Caco-2 (cell line): ENCODE data around the gene TMEM143. TPM values are rescaled to one million over a fixed set of nuclear protein-coding genes. Genes with fewer than 3 reads are reported as not detected.
"Not testable (repeated sequence)": the region's sequence is repeated elsewhere in the genome, so short reads cannot be mapped to it uniquely, and the experiment has no call there.

Experiments used
- BruUV-seq: library from RNA; stranded (reverse); fragments of 400-500 nt; replicated peaks from 2 replicates; lab custom pipeline; 2021; lab: Mats Ljungman, UMichigan
- CTCF ChIA-PET: fragments of 300-600 bp; sonication (Branson Sonifier 250); formaldehyde crosslinking; loops from one replicate; lab custom pipeline; 2022; ENCODE audit warnings: antibody characterized with exemption; lab: Charles Lee
- POLR2A ChIA-PET: fragments of 300-600 bp; sonication (Branson Sonifier 250); formaldehyde crosslinking; loops from one replicate; lab custom pipeline; 2022; ENCODE audit warnings: antibody characterized with exemption; lab: Charles Lee
- DNase-seq, 2 experiments: peaks; one replicate each; pipeline versions ENCODE4 v3.0.0 to v3.0.0-alpha.2; 2020 to 2022
- H3K27me3 ChIP-seq: replicated peaks from 2 replicates; pipeline ENCODE4 v1.6.0; 2011; ENCODE audit warnings: low read length; ENCODE audit not compliant: control insufficient read depth, insufficient read depth
- H3K36me3 ChIP-seq: 2 replicates; pipeline ENCODE4 v1.5.1; 2011; ENCODE audit warnings: low read length; ENCODE audit not compliant: control insufficient read depth, insufficient read depth
- H3K4me1 ChIP-seq: fragments of 250-450 bp; sonication (Bioruptor Pico); 2 replicates; pipeline ENCODE4 v1.5.1; 2020; ENCODE audit warnings: mild to moderate bottlenecking
- H3K4me3 ChIP-seq: 2 replicates; pipeline ENCODE4 v1.5.1; 2011; ENCODE audit warnings: low read depth, mild to moderate bottlenecking, control low read depth, low read length
- H3K9me3 ChIP-seq: fragments of 250-450 bp; sonication (Bioruptor Pico); 2 replicates; pipeline ENCODE4 v1.5.1; 2020; ENCODE audit warnings: mild to moderate bottlenecking, moderate library complexity
- H3K27ac Mint-ChIP-seq: one replicate; pipeline ENCODE4 v1.8.0; 2022; ENCODE audit warnings: mixed read lengths; ENCODE audit not compliant: unreplicated experiment
- H3K27me3 Mint-ChIP-seq: one replicate; pipeline ENCODE4 v1.8.0; 2022; ENCODE audit warnings: mixed read lengths; ENCODE audit not compliant: insufficient read depth, unreplicated experiment
- H3K36me3 Mint-ChIP-seq: one replicate; pipeline ENCODE4 v1.8.0; 2022; ENCODE audit warnings: mild to moderate bottlenecking, mixed read lengths; ENCODE audit not compliant: insufficient read depth, unreplicated experiment
- H3K4me1 Mint-ChIP-seq: one replicate; pipeline ENCODE4 v1.8.0; 2022; ENCODE audit warnings: low read depth, mixed read lengths; ENCODE audit not compliant: unreplicated experiment
- H3K4me3 Mint-ChIP-seq: one replicate; pipeline ENCODE4 v1.8.0; 2022; ENCODE audit warnings: mild to moderate bottlenecking, moderate library complexity, mixed read lengths; ENCODE audit not compliant: unreplicated experiment
- H3K9me3 Mint-ChIP-seq: one replicate; pipeline ENCODE4 v1.8.0; 2022; ENCODE audit warnings: mixed read lengths; ENCODE audit not compliant: unreplicated experiment
- intact Hi-C: fragments of 100-400 bp; cut with micrococcal nuclease; formaldehyde crosslinking; loops from one replicate; pipeline ENCODE4 v1.10.0; 2022; ENCODE audit not compliant: unreplicated experiment
- total RNA-seq: library from RNA; stranded (reverse); gene quantifications from 2 replicates; pipeline ENCODE4 v1.2.3, GENCODE V29; 2022
- TF ChIP-seq, protein P1 (sequence below), 2 experiments: fragments of 200-600 bp in 1 of 2; IDR thresholded peaks; 1 replicate in 1 of 2; 2 replicates in 1 of 2; pipeline versions ENCODE4 v1.5.1 to v1.8.0; 2011 to 2022; ENCODE audit warnings: antibody characterized with exemption in 1 of 2, control low read depth in 1 of 2, inconsistent platforms in 1 of 2, low read depth in 1 of 2, low read length in 1 of 2, mild to moderate bottlenecking in 1 of 2, moderate library complexity in 1 of 2; ENCODE audit not compliant: insufficient read depth in 1 of 2, severe bottlenecking in 1 of 2, unreplicated experiment in 1 of 2

TMEM143 gene
- total RNA-seq, 1 experiment from 2014 or later, result 24.4 TPM

DNA sequence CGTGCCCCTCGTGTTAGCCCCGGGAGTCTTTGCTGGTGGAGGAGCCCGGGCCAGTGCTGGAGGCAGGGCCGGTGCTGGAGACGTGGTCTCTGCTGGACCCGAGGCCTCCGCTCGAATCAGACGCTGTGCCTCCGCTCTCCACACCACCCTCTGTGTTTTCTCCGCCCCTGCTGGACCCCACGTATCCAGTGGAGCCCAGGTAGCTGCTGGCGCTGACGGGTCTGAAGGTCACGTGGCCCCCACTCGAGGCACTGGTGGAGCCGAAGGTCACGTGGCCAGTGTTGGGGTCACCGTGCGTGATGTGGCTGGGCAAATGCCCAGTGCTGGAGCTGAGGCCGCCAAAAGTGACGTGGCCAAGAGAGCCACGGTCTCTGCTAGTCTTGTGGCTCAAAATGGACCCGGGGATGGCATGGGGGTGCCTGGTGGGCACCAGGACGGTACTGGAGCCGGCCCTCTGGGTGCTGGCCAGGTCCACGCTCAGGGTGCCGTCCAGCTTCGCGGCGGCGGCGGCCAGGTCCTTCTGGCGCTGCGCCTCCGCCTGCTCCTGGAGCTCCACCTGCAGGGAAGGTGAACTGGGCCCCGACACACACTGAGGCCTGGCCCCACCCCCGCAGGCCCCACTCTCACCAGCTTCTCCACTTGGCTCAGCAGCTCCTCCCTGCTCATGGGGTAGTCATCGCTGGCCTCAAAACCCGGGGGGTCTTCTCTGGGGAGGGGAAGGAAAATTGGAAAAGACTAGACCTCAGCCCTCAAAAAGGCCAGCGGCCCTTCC is 66.6 kb downstream of the TMEM143 start:
- Mint-ChIP-seq H3K9me3 (no peaks in the 10 kb centered on the region), H3K27ac (no peak overlapping the region), H3K4me1 (peaks cover 13% of the 10 kb centered on the region), H3K36me3 (no peaks in the 10 kb centered on the region), H3K27me3 (no peaks in the 10 kb centered on the region), H3K4me3 (no peak overlapping the region)
- ChIA-PET POLR2A (no interaction called here), CTCF (interaction anchor here (0.9 kb wide), 1 partner anchor 26 kb away, joined by 3 read pairs; no protein-coding TSS in a partner anchor)
- no peaks in the 10 kb centered on the region for H3K9me3 ChIP-seq
- H3K36me3 ChIP-seq, result no peaks in the 10 kb centered on the region
- 0 out of 2 replicates have a peak, but pooled peaks cover 6% of the 10 kb centered on the region for H3K4me1 ChIP-seq
- H3K4me3 ChIP-seq, result no peak overlapping the region
- BruUV-seq, result no TSS peak
- TF ChIP-seq, protein P1, sequence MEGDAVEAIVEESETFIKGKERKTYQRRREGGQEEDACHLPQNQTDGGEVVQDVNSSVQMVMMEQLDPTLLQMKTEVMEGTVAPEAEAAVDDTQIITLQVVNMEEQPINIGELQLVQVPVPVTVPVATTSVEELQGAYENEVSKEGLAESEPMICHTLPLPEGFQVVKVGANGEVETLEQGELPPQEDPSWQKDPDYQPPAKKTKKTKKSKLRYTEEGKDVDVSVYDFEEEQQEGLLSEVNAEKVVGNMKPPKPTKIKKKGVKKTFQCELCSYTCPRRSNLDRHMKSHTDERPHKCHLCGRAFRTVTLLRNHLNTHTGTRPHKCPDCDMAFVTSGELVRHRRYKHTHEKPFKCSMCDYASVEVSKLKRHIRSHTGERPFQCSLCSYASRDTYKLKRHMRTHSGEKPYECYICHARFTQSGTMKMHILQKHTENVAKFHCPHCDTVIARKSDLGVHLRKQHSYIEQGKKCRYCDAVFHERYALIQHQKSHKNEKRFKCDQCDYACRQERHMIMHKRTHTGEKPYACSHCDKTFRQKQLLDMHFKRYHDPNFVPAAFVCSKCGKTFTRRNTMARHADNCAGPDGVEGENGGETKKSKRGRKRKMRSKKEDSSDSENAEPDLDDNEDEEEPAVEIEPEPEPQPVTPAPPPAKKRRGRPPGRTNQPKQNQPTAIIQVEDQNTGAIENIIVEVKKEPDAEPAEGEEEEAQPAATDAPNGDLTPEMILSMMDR (IDR thresholded peaks at IDR 0.05; ENCODE audit: insufficient read depth in 1 of 2, low read depth in 1 of 2, low read length in 1 of 2, severe bottlenecking in 1 of 2, unreplicated experiment in 1 of 2), result no peak
- DNase-seq, result no peak
- intact Hi-C loops, result no loop called here
- H3K27me3 ChIP-seq, result no peaks in the 10 kb centered on the region

DNA sequence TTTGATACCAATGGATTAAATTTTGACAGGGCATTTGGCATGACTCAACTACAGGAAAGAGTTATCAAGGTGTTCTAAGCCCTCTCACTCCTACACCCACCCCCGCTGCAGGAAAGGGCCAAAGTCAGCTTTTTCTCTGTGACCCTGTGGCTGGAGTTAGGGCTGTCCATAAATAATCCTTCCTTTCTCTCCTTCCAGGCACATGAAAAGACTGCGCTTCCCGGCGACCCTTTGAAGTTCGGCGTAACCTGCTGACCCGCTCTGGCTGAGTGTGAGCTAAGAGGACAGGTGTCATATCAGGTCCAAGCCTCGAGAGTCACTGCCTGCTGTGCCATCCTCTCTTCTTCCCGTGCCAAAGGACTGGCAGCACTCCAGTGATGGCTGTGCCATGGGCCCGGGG is 68.3 kb downstream of the TMEM143 start:
- ChIA-PET CTCF (interaction anchor here (0.7 to 1.5 kb wide), 3 partner anchors 14 to 38 kb away, joined by 3 read pairs; no protein-coding TSS in a partner anchor), POLR2A (no interaction called here)
- H3K4me3 Mint-ChIP-seq, result no peak overlapping the region

GRCh38 chr19:48292798-48293197 is 70.9 kb downstream of the TMEM143 start:
- TF ChIP-seq, protein P1 (IDR thresholded peaks at IDR 0.05; ENCODE audit: insufficient read depth in 1 of 2, low read depth in 1 of 2, low read length in 1 of 2, severe bottlenecking in 1 of 2, unreplicated experiment in 1 of 2), result no peak
- Histone ChIP-seq H3K4me1 (peaks cover 12% of the 10 kb centered on the region), H3K4me3 (no peak overlapping the region), H3K27me3 (no peaks in the 10 kb centered on the region; the same call in 1 of the 2 replicates), H3K9me3 (no peaks in the 10 kb centered on the region), H3K36me3 (no peaks in the 10 kb centered on the region)
- ChIA-PET POLR2A (interaction anchor here (0.5 kb wide), 1 partner anchor 318 kb away, joined by 5 read pairs; no protein-coding TSS in a partner anchor), CTCF (interaction anchor here (0.5 to 1.6 kb wide), 4 partner anchors 8 to 86 kb away, joined by 3 to 8 read pairs (median 4); a partner anchor contains a TSS)
- Mint-ChIP-seq H3K27me3 (no peaks in the 10 kb centered on the region), H3K36me3 (peaks cover 7% of the 10 kb centered on the region), H3K4me1 (peaks cover 13% of the 10 kb centered on the region), H3K9me3 (no peaks in the 10 kb centered on the region), H3K27ac (no peak overlapping the region), H3K4me3 (no peak overlapping the region)
- intact Hi-C loops, result no loop called here
- no TSS peak for BruUV-seq
- no peak for DNase-seq

More for the DNA sequence above, 68.3 kb downstream of the TMEM143 start:
- Histone ChIP-seq H3K36me3 (no peaks in the 10 kb centered on the region), H3K4me3 (no peak overlapping the region), H3K27me3 (no peaks in the 10 kb centered on the region; the same call in 1 of the 2 replicates), H3K4me1 (peaks cover 12% of the 10 kb centered on the region), H3K9me3 (no peaks in the 10 kb centered on the region)
- Mint-ChIP-seq H3K27ac (no peak overlapping the region), H3K9me3 (no peaks in the 10 kb centered on the region), H3K27me3 (no peaks in the 10 kb centered on the region), H3K36me3 (peaks cover 7% of the 10 kb centered on the region), H3K4me1 (peaks cover 13% of the 10 kb centered on the region)
- peak; percentile 36 to 59 for DNase-seq
- intact Hi-C loops, result no loop called here
- TF ChIP-seq, protein P1 (IDR thresholded peaks at IDR 0.05; ENCODE audit: insufficient read depth in 1 of 2, low read depth in 1 of 2, low read length in 1 of 2, severe bottlenecking in 1 of 2, unreplicated experiment in 1 of 2), result no peak
- BruUV-seq, result no TSS peak

GRCh38 chr19:48291489-48291815 is 72.3 kb downstream of the TMEM143 start:
- BruUV-seq, result not testable (repeated sequence)
- POLR2A ChIA-PET, result interaction anchor here (1.0 kb wide), 1 partner anchor 20 kb away, joined by 3 read pairs; no protein-coding TSS in a partner anchor

More at GRCh38 chr19:48291489-48291815, 72.3 kb downstream of the TMEM143 start:
- DNase-seq, H3K27me3 Mint-ChIP-seq, H3K27me3 ChIP-seq, H3K4me1 Mint-ChIP-seq, H3K9me3 Mint-ChIP-seq, H3K9me3 ChIP-seq, H3K36me3 ChIP-seq, H3K36me3 Mint-ChIP-seq: not testable (repeated sequence)
- peak overlapping the region; percentile 82 for H3K4me3 Mint-ChIP-seq
- CTCF ChIA-PET, result interaction anchor here (0.6 to 1.5 kb wide), 5 partner anchors 19 to 87 kb away, joined by 3 to 7 read pairs (median 4); no protein-coding TSS in a partner anchor
- Histone ChIP-seq H3K4me3 (peak overlapping the region; percentile 42), H3K4me1 (peaks cover 12% of the 10 kb centered on the region)
- intact Hi-C loops, result loop anchor here (1.0 kb wide), 2 partner anchors 20 to 24 kb away; no protein-coding TSS in a partner anchor
- H3K27ac Mint-ChIP-seq, result peak overlapping the region; percentile 42
